Measurements from ENCODE around the gene DTWD2. TPM values are rescaled to one million over a fixed set of nuclear protein-coding genes. Genes with fewer than 3 reads are reported as not detected.

DTWD2 gene
- total and polyA plus RNA-seq, 2 of the 4 experiments (the other 2 are of a cell fraction), result 1.2 to 1.8 TPM

DNA sequence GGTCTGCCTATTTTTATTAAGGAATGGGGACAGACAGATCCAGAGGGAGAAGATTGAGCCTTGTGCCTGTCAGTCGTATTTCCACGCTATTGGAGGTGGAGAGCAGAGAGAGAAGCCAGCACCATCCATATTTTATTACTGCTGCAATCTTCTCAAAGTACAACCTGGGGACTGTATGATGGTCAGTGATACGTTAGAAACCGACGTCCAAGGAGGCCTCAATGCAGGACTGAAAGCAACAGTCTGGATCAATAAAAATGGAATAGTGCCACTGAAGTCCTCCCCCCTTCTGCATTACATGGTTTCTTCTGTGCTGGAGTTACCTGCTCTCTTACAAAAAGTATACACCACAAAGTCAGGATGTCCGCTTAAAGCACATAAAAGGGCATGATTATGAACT is 21.9 kb upstream of the DTWD2 start:
- H3K56ac ChIP-seq (ENCODE audit: extremely low read depth, insufficient read depth, low read length), result no peak overlapping the region
- in situ Hi-C loops (cut with MboI; ENCODE audit: low sequenced_read_pairs), result no loop called here
- no peak for ATAC-seq (ENCODE audit: low read depth)

More for the DNA sequence above, 21.9 kb upstream of the DTWD2 start:
- no peaks in the 10 kb centered on the region for H3K79me1 ChIP-seq (ENCODE audit: low read depth in 1 of 2, low read length in 2 of 2)
- no peak overlapping the region for H2AK9ac ChIP-seq (replicated peaks; ENCODE audit: low read depth, low read length, poor library complexity)
- ChIA-PET POLR2A (ENCODE audit: unreplicated experiment) (no interaction called here), CTCF (no interaction called here)
- H3K4me2 ChIP-seq (ENCODE audit: low read depth, low read length), result no peak overlapping the region
- no peak overlapping the region for H3K4ac ChIP-seq (ENCODE audit: low read depth, low read length)
- no peak overlapping the region for H3K27ac ChIP-seq (ENCODE audit: insufficient read depth, low read length)
- no peak for TF ChIP-seq SMC3 (IDR thresholded peaks at IDR 0.05; ENCODE audit: low read depth, low read length)
- no peak for TF ChIP-seq RAD21 (IDR thresholded peaks at IDR 0.05; ENCODE audit: low read length)
- TF ChIP-seq, protein P1, sequence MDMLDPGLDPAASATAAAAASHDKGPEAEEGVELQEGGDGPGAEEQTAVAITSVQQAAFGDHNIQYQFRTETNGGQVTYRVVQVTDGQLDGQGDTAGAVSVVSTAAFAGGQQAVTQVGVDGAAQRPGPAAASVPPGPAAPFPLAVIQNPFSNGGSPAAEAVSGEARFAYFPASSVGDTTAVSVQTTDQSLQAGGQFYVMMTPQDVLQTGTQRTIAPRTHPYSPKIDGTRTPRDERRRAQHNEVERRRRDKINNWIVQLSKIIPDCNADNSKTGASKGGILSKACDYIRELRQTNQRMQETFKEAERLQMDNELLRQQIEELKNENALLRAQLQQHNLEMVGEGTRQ (IDR thresholded peaks at IDR 0.05; ENCODE audit: low read depth, low read length), result no peak
- no peak for TF ChIP-seq BHLHE40 (IDR thresholded peaks at IDR 0.05; ENCODE audit: low read depth, low read length)
- TF ChIP-seq CEBPB (IDR thresholded peaks at IDR 0.05; ENCODE audit: low read depth, low read length), result no peak
- TF ChIP-seq MXI1 (IDR thresholded peaks at IDR 0.05; ENCODE audit: borderline replicate concordance, low read depth, low read length), result no peak
- TF ChIP-seq MAFK (IDR thresholded peaks at IDR 0.05; ENCODE audit: low read depth, low read length), result no peak
- TF ChIP-seq NFE2L2 (IDR thresholded peaks at IDR 0.05; ENCODE audit: low read depth, low read length), result no peak
- no peak for TF ChIP-seq ELK1 (IDR thresholded peaks at IDR 0.05; ENCODE audit: borderline replicate concordance, low read depth, low read length)
- no peak for TF ChIP-seq RCOR1 (IDR thresholded peaks at IDR 0.05; ENCODE audit: insufficient replicate concordance, low read length)
- DNase-seq, result no peak
- H2BK5ac ChIP-seq (ENCODE audit: low read depth, low read length, poor library complexity, severe bottlenecking), result no peak overlapping the region
- H2BK120ac ChIP-seq (ENCODE audit: low read depth, low read length), result no peak overlapping the region
- H3K14ac ChIP-seq (replicated peaks; ENCODE audit: low read depth, low read length), result no peak overlapping the region
- no TSS peak for BruUV-seq (replicated peaks)
- H3K4me3 ChIP-seq (ENCODE audit: insufficient read depth, low read depth, low read length), result no peak overlapping the region
- no peak overlapping the region for H4K5ac ChIP-seq (ENCODE audit: low read depth, low read length)
- no peak overlapping the region for H2AFZ ChIP-seq (replicated peaks; ENCODE audit: low read length, poor library complexity)
- H3K9ac ChIP-seq (ENCODE audit: low read depth, low read length), result no peak overlapping the region
- no peak overlapping the region for H4K8ac ChIP-seq (ENCODE audit: low read depth in 2 of 2, low read length in 2 of 2)
- H3K27me3 ChIP-seq (ENCODE audit: control insufficient read depth, insufficient read depth, low read length), result no peaks in the 10 kb centered on the region
- no peak overlapping the region for H3K23ac ChIP-seq (ENCODE audit: low read depth, low read length)
- no peaks in the 10 kb centered on the region for H3K4me1 ChIP-seq (ENCODE audit: control insufficient read depth, insufficient read depth, low read length)
- H3K18ac ChIP-seq (ENCODE audit: low read depth, low read length), result no peak overlapping the region
- H3K9me3 ChIP-seq (ENCODE audit: control insufficient read depth, insufficient read depth, low read length), result no peaks in the 10 kb centered on the region
- H2AK5ac ChIP-seq (ENCODE audit: low read depth, low read length), result no peak overlapping the region
- no peak overlapping the region for H2BK15ac ChIP-seq (ENCODE audit: low read depth, low read length)
- H3K36me3 ChIP-seq (ENCODE audit: control insufficient read depth, insufficient read depth, low read length), result no peaks in the 10 kb centered on the region
- no CpG with 5 or more reads among the region's 6 CpGs for whole genome bisulfite sequencing, 2 experiments (ENCODE audit: extremely low coverage in 2 of 2, insufficient read length in 1 of 2)
- no peaks in the 10 kb centered on the region for H4K20me1 ChIP-seq (ENCODE audit: insufficient read depth, low read length)
- H2BK20ac ChIP-seq (ENCODE audit: low read depth, low read length), result no peak overlapping the region
- intact Hi-C loops (cut with micrococcal nuclease), result no loop called here
- dilution Hi-C loops (cut with HindIII; ENCODE audit: low sequenced_read_pairs, unreplicated experiment), result no loop called here
- no peaks in the 10 kb centered on the region for H3K9me1 ChIP-seq (ENCODE audit: insufficient read depth, low read length)
- no peak overlapping the region for H4K91ac ChIP-seq (ENCODE audit: insufficient read depth, low read depth, low read length)
